K562 (cell line): ENCODE results near the gene CREB3L1. TPM values are rescaled to one million over a fixed set of nuclear protein-coding genes. Genes with fewer than 3 reads are reported as not detected.

Source experiments
- ARNT ChIP-seq, 2 experiments: fragments of 450-650 bp; IDR thresholded peaks; 2 replicates each; pipeline ENCODE4 v1.6.1; 2016; ENCODE audit warnings: mild to moderate bottlenecking in 1 of 2
- BRD9 ChIP-seq: fragments of 450-650 bp; IDR thresholded peaks from 2 replicates; pipeline ENCODE4 v1.6.1; 2018; ENCODE audit warnings: low read depth; ENCODE audit not compliant: partially characterized antibody
- CGGBP1 ChIP-seq: fragments of 250-450 bp; sonication (Bioruptor Pico); IDR thresholded peaks from 2 replicates; pipeline ENCODE4 v1.9.0; 2021; ENCODE audit warnings: mild to moderate bottlenecking
- EHMT2 ChIP-seq: fragments of 450-650 bp; IDR thresholded peaks from 2 replicates; pipeline ENCODE4 v1.6.1; 2018; ENCODE audit warnings: antibody characterized with exemption
- ELF2 ChIP-seq: fragments of 250-450 bp; sonication (Bioruptor Pico); IDR thresholded peaks from 2 replicates; pipeline ENCODE4 v1.5.0; 2021; ENCODE audit warnings: mild to moderate bottlenecking
- ELF4 ChIP-seq: fragments of 450-650 bp; formaldehyde crosslinking; IDR thresholded peaks from 2 replicates; pipeline ENCODE4 v1.4.0; 2022; ENCODE audit warnings: missing genetic modification characterization
- MNT ChIP-seq, 2 experiments: fragments of 450-650 bp; conservative IDR thresholded peaks; 2 replicates each; pipeline ENCODE4 v1.6.1; 2017; ENCODE audit warnings: mild to moderate bottlenecking in 2 of 2, moderate library complexity in 2 of 2
- PCBP1 ChIP-seq: fragments of 200-400 bp; formaldehyde crosslinking; IDR thresholded peaks from 2 replicates; pipeline ENCODE4 v1.6.1; 2018; ENCODE audit warnings: mild to moderate bottlenecking, low read depth, low read length; ENCODE audit not compliant: poor library complexity, severe bottlenecking
- POLR2A ChIP-seq: fragments of 450-650 bp; conservative IDR thresholded peaks from 2 replicates; pipeline ENCODE4 v1.6.1; 2016
- TAF1 ChIP-seq: IDR thresholded peaks from 2 replicates; pipeline ENCODE4 v1.6.1; 2011; ENCODE audit warnings: mild to moderate bottlenecking, low read length, moderate library complexity; ENCODE audit not compliant: insufficient read depth, control insufficient read depth, severe bottlenecking; ENCODE audit errors: extremely low read depth
- ZBTB8A ChIP-seq: fragments of 450-650 bp; IDR thresholded peaks from 2 replicates; pipeline ENCODE4 v1.6.1; 2018; ENCODE audit warnings: mild to moderate bottlenecking, moderate library complexity; ENCODE audit not compliant: partially characterized antibody
- ZEB2 ChIP-seq: fragments of 450-650 bp; IDR thresholded peaks from 2 replicates; pipeline ENCODE4 v1.6.1; 2016
- ZFP36 ChIP-seq: fragments of 150-350 bp; IDR thresholded peaks from 2 replicates; pipeline ENCODE4 v1.6.1; 2018; ENCODE audit warnings: low read length, low read depth; ENCODE audit not compliant: partially characterized antibody
- ZNF232 ChIP-seq: sonication (generic); formaldehyde crosslinking; IDR thresholded peaks from 2 replicates; pipeline ENCODE4 v1.8.0; 2022; ENCODE audit warnings: mild to moderate bottlenecking, missing genetic modification reagents
- ZNF24 ChIP-seq: fragments of 450-650 bp; IDR thresholded peaks from 2 replicates; pipeline ENCODE4 v1.6.1; 2016
- ZNF449 ChIP-seq: fragments of 250-450 bp; sonication (Bioruptor Pico); IDR thresholded peaks from 2 replicates; pipeline ENCODE4 v1.8.0; 2022; ENCODE audit warnings: moderate library complexity, mild to moderate bottlenecking, inconsistent platforms
- polyA plus RNA-seq, 8 experiments: library from polyadenylated mRNA; depleted of rRNA in 4 of 8; stranded (reverse) in 5 of 8; unstranded in 3 of 8; fragments of >200 nt; fragmentation: Nextera tagmentation in 2 of 8; fragmentation: Illumina TruSeq in 1 of 8; extraction: Ambion mirVana in 2 of 8; extraction: Trizol in 1 of 8; gene quantifications; 2 replicates each; pipeline versions ENCODE4 v1.2.1 to v1.2.3, GENCODE V29; 2011 to 2014; ENCODE audit warnings: inconsistent platforms in 1 of 8, missing spikeins in 1 of 8
- total RNA-seq, 7 experiments: library from RNA; depleted of rRNA in 6 of 7; stranded (reverse); fragments of >200 nt in 6 of 7; fragmentation: Illumina TruSeq in 2 of 7; extraction: Trizol in 2 of 7; gene quantifications; 2 replicates each; pipeline versions ENCODE4 v1.2.1 to v1.2.3, GENCODE V29; 2011 to 2021; ENCODE audit warnings: low replicate concordance in 1 of 7
- TF ChIP-seq, protein P1 (sequence below): fragments of 200-800 bp; sonication (Bioruptor generic); IDR thresholded peaks from 2 replicates; pipeline ENCODE4 v1.6.1; 2016; ENCODE audit warnings: missing genetic modification characterization, missing compliant biosample characterization

The CREB3L1 gene
- total and polyA plus RNA-seq, 9 of the 15 experiments (the other 6 are each of a cell fraction or from before 2014, with no cell fraction given) = 1.2 to 27.6 (median 3.7) TPM

GRCh38 chr11:46296528-46297448, 19.3 kb downstream of the CREB3L1 start (continued):
- no peak for TF ChIP-seq PCBP1
- peak in 1 of 2 experiments; percentile 77; a peak in 3 of 4 replicates for TF ChIP-seq ARNT (IDR thresholded peaks at IDR 0.05)
- peak; percentile 45 for TF ChIP-seq TAF1
- TF ChIP-seq ZBTB8A = no peak
- TF ChIP-seq BRD9 = no peak
- TF ChIP-seq CGGBP1 (CRISPR knock-in tag) = no peak
- no peak for TF ChIP-seq ELF4
- peak; percentile 34; the same call in 1 of the 2 replicates for TF ChIP-seq POLR2A
- peak in 1 of 2 experiments; percentile 45; a peak in 1 of 4 replicates for TF ChIP-seq MNT (conservative IDR thresholded peaks at IDR 0.05)
- peak; percentile 96 for TF ChIP-seq ZEB2
- TF ChIP-seq, protein P1, sequence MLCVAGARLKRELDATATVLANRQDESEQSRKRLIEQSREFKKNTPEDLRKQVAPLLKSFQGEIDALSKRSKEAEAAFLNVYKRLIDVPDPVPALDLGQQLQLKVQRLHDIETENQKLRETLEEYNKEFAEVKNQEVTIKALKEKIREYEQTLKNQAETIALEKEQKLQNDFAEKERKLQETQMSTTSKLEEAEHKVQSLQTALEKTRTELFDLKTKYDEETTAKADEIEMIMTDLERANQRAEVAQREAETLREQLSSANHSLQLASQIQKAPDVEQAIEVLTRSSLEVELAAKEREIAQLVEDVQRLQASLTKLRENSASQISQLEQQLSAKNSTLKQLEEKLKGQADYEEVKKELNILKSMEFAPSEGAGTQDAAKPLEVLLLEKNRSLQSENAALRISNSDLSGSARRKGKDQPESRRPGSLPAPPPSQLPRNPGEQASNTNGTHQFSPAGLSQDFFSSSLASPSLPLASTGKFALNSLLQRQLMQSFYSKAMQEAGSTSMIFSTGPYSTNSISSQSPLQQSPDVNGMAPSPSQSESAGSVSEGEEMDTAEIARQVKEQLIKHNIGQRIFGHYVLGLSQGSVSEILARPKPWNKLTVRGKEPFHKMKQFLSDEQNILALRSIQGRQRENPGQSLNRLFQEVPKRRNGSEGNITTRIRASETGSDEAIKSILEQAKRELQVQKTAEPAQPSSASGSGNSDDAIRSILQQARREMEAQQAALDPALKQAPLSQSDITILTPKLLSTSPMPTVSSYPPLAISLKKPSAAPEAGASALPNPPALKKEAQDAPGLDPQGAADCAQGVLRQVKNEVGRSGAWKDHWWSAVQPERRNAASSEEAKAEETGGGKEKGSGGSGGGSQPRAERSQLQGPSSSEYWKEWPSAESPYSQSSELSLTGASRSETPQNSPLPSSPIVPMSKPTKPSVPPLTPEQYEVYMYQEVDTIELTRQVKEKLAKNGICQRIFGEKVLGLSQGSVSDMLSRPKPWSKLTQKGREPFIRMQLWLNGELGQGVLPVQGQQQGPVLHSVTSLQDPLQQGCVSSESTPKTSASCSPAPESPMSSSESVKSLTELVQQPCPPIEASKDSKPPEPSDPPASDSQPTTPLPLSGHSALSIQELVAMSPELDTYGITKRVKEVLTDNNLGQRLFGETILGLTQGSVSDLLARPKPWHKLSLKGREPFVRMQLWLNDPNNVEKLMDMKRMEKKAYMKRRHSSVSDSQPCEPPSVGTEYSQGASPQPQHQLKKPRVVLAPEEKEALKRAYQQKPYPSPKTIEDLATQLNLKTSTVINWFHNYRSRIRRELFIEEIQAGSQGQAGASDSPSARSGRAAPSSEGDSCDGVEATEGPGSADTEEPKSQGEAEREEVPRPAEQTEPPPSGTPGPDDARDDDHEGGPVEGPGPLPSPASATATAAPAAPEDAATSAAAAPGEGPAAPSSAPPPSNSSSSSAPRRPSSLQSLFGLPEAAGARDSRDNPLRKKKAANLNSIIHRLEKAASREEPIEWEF (CRISPR knock-in tag) = no peak
- TF ChIP-seq ZFP36 = peak; percentile 5
- no peak for TF ChIP-seq ZNF232
- no peak for TF ChIP-seq ZNF24
- no peak for TF ChIP-seq ZNF449 (CRISPR knock-in tag)
- no peak for TF ChIP-seq ELF2 (CRISPR knock-in tag)
- TF ChIP-seq EHMT2 = no peak
